Measurements from ENCODE around the gene DLGAP1. TPM values are rescaled to one million over a fixed set of nuclear protein-coding genes. Genes with fewer than 3 reads are reported as not detected.

Gene DLGAP1
- total and polyA plus RNA-seq, 10 of the 15 experiments (the other 5 are each of a cell fraction or from before 2014, with no cell fraction given), result 0.23 to 27.6 (median 1.9) TPM

DNA sequence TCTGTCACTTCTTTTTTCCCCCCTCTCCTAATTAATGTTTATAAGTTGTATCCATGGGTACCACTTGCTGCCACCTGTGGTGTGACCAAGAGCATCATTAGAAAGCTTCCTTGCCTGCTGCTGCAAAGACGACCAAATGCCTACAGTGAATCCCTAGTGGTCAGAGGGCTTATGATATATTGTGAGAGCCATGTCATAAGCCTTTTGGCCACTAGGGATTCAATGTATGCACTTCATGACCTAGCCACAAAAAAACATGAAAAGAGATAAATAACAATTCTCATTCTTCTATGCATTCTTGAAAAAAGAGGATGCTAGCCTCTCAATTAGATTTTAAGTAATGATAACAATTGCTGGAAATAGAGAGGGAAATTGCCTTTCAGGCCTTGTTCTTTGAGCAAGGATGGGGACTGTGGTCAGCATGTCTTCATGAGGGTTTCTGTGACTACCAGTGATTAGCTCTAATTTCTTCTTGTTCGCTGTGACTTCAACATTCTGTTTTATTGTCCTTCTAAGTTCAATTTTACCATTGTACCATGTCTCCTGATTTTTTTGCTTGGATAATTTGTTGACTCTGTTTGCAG, 569.8 kb downstream of the DLGAP1 start:
- no peak for TF ChIP-seq SMC3 (IDR thresholded peaks at IDR 0.05; ENCODE audit: borderline replicate concordance, low read length)
- TF ChIP-seq, protein P1, sequence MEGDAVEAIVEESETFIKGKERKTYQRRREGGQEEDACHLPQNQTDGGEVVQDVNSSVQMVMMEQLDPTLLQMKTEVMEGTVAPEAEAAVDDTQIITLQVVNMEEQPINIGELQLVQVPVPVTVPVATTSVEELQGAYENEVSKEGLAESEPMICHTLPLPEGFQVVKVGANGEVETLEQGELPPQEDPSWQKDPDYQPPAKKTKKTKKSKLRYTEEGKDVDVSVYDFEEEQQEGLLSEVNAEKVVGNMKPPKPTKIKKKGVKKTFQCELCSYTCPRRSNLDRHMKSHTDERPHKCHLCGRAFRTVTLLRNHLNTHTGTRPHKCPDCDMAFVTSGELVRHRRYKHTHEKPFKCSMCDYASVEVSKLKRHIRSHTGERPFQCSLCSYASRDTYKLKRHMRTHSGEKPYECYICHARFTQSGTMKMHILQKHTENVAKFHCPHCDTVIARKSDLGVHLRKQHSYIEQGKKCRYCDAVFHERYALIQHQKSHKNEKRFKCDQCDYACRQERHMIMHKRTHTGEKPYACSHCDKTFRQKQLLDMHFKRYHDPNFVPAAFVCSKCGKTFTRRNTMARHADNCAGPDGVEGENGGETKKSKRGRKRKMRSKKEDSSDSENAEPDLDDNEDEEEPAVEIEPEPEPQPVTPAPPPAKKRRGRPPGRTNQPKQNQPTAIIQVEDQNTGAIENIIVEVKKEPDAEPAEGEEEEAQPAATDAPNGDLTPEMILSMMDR (IDR thresholded peaks at IDR 0.05 in 2 of 3, conservative IDR thresholded peaks at IDR 0.05 in 1 of 3; ENCODE audit: control insufficient read depth in 2 of 3, extremely low read depth in 1 of 3, insufficient read depth in 1 of 3, low read depth in 3 of 3, low read length in 3 of 3), result peak in 2 of 3 experiments; percentile 6 to 38; a peak in 2 of 6 replicates
- ChIA-PET CTCF (interaction anchor here (0.7 to 2.3 kb wide), 5 partner anchors 10 to 51 kb away, joined by 3 to 6 read pairs (median 3); no protein-coding TSS in a partner anchor), SMC1A (ENCODE audit: uncharacterized antibody, unreplicated experiment) (interaction anchor here (1.1 to 1.4 kb wide), 2 partner anchors 11 to 113 kb away, joined by 3 to 5 read pairs; no protein-coding TSS in a partner anchor), POLR2A (no interaction called here), RAD21 (ENCODE audit: unreplicated experiment) (interaction anchor here (0.8 kb wide), 1 partner anchor 21 kb away, joined by 3 read pairs; no protein-coding TSS in a partner anchor)
- H3K9ac ChIP-seq (ENCODE audit: control insufficient read depth, insufficient read depth, low read length), result no peak overlapping the region
- no peaks in the 10 kb centered on the region for H3K4me1 ChIP-seq (ENCODE audit: control insufficient read depth, insufficient read depth, low read length)
- H3K27ac ChIP-seq (ENCODE audit: control insufficient read depth, insufficient read depth), result no peak overlapping the region
- no peaks in the 10 kb centered on the region for H4K20me1 ChIP-seq (ENCODE audit: control insufficient read depth, insufficient read depth)
- H3K36me3 ChIP-seq (ENCODE audit: control insufficient read depth in 2 of 2, insufficient read depth in 2 of 2, low read length in 1 of 2), result no peaks in the 10 kb centered on the region
- H3K9me3 ChIP-seq (replicated peaks; ENCODE audit: control insufficient read depth, insufficient read depth, low read length), result no peaks in the 10 kb centered on the region
- in situ Hi-C loops (cut with MboI) (no loop called here), intact Hi-C loops (cut with micrococcal nuclease; ENCODE audit: unreplicated experiment) (no loop called here)
- no peak overlapping the region for H2AFZ ChIP-seq (ENCODE audit: control insufficient read depth, low read depth, low read length)
- H3K4me3 ChIP-seq, result no peak overlapping the region
- FAIRE-seq, result no peak
- DNase-seq (ENCODE audit: low read depth, low spot score), result no peak
- no peak overlapping the region for H3K4me2 ChIP-seq (ENCODE audit: control insufficient read depth, insufficient read depth)
- 3% methylated on average over 2 of the region's 2 CpGs for WGBS (ENCODE audit: insufficient coverage, insufficient replicate concordance, low lambda C conversion rate, missing lambda C conversion rate)
- no peaks in the 10 kb centered on the region for H3K27me3 ChIP-seq (replicated peaks in 1 of 2; ENCODE audit: control insufficient read depth in 2 of 2, insufficient read depth in 2 of 2, low read length in 1 of 2)
- peak; percentile 93 for ATAC-seq
- no peaks in the 10 kb centered on the region for H3K79me2 ChIP-seq (ENCODE audit: control insufficient read depth, insufficient read depth, low read length)
- BruUV-seq (replicated peaks), result no TSS peak

DNA sequence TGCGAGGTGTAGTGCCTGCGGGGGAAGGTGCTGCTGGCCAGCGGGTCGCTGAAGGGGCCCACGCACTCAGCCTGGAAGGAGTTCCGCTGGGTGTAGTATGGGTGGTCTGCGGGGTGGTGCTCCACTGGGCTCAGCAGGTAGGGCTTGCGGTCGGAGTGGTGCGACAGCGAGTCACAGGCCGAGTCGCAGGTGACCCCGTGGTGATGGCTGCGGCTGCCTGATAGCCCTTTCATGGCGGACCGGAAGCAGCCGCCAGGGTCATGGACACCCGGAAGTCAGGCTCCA, 575.3 kb downstream of the DLGAP1 start:
- Histone ChIP-seq H3K36me3 (ENCODE audit: control insufficient read depth in 2 of 2, insufficient read depth in 2 of 2, low read length in 1 of 2) (peaks cover 0 to 10% of the 10 kb centered on the region in 2 experiments; a peak in 2 of 4 replicates), H4K20me1 (ENCODE audit: control insufficient read depth, insufficient read depth) (no peaks in the 10 kb centered on the region), H3K4me3 (no peak overlapping the region), H3K4me2 (ENCODE audit: control insufficient read depth, insufficient read depth) (no peak overlapping the region), H3K79me2 (ENCODE audit: control insufficient read depth, insufficient read depth, low read length) (no peaks in the 10 kb centered on the region), H3K9me3 (replicated peaks; ENCODE audit: control insufficient read depth, insufficient read depth, low read length) (no peaks in the 10 kb centered on the region; the same call in 2 of the 3 replicates), H3K4me1 (ENCODE audit: control insufficient read depth, insufficient read depth, low read length) (no peaks in the 10 kb centered on the region), H3K27ac (ENCODE audit: control insufficient read depth, insufficient read depth) (no peak overlapping the region), H3K9ac (ENCODE audit: control insufficient read depth, insufficient read depth, low read length) (no peak overlapping the region), H2AFZ (ENCODE audit: control insufficient read depth, low read depth, low read length) (no peak overlapping the region), H3K27me3 (replicated peaks in 1 of 2; ENCODE audit: control insufficient read depth in 2 of 2, insufficient read depth in 2 of 2, low read length in 1 of 2) (no peaks in the 10 kb centered on the region)
- in situ Hi-C loops (cut with MboI), result no loop called here
- ChIA-PET RAD21 (ENCODE audit: unreplicated experiment) (no interaction called here), CTCF (no interaction called here), SMC1A (ENCODE audit: uncharacterized antibody, unreplicated experiment) (no interaction called here), POLR2A (no interaction called here)
- ATAC-seq (no peak), DNase-seq (ENCODE audit: low read depth, low spot score) (no peak), FAIRE-seq (no peak)
- TF ChIP-seq, protein P2, sequence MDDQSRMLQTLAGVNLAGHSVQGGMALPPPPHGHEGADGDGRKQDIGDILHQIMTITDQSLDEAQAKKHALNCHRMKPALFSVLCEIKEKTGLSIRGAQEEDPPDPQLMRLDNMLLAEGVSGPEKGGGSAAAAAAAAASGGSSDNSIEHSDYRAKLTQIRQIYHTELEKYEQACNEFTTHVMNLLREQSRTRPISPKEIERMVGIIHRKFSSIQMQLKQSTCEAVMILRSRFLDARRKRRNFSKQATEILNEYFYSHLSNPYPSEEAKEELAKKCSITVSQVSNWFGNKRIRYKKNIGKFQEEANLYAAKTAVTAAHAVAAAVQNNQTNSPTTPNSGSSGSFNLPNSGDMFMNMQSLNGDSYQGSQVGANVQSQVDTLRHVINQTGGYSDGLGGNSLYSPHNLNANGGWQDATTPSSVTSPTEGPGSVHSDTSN (IDR thresholded peaks at IDR 0.05; ENCODE audit: insufficient replicate concordance, low read depth, low read length), result no peak
- TF ChIP-seq SUPT20H (IDR thresholded peaks at IDR 0.05; ENCODE audit: borderline replicate concordance, control insufficient read depth, low read depth, low read length) (no peak), PML (IDR thresholded peaks at IDR 0.05; ENCODE audit: low read length) (no peak), TCF12 (IDR thresholded peaks at IDR 0.05; ENCODE audit: low read depth, low read length) (no peak), SUZ12 (IDR thresholded peaks at IDR 0.05; ENCODE audit: unreplicated experiment) (no peak), ASH2L (IDR thresholded peaks at IDR 0.05; ENCODE audit: borderline replicate concordance, low read depth) (no peak)
- TF ChIP-seq, protein P3, sequence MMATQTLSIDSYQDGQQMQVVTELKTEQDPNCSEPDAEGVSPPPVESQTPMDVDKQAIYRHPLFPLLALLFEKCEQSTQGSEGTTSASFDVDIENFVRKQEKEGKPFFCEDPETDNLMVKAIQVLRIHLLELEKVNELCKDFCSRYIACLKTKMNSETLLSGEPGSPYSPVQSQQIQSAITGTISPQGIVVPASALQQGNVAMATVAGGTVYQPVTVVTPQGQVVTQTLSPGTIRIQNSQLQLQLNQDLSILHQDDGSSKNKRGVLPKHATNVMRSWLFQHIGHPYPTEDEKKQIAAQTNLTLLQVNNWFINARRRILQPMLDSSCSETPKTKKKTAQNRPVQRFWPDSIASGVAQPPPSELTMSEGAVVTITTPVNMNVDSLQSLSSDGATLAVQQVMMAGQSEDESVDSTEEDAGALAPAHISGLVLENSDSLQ (IDR thresholded peaks at IDR 0.05), result no peak
- TF ChIP-seq, protein P4, sequence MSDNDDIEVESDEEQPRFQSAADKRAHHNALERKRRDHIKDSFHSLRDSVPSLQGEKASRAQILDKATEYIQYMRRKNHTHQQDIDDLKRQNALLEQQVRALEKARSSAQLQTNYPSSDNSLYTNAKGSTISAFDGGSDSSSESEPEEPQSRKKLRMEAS (IDR thresholded peaks at IDR 0.05; ENCODE audit: low read depth, low read length), result no peak
- 76% methylated on average over 18 of the region's 19 CpGs for WGBS (ENCODE audit: insufficient coverage, insufficient replicate concordance, low lambda C conversion rate, missing lambda C conversion rate)
- intact Hi-C loops (cut with micrococcal nuclease; ENCODE audit: unreplicated experiment), result no loop called here
- BruUV-seq (replicated peaks), result no TSS peak
